ENCODE data around the gene CCND1.
A peak's percentile ranks its signal among the peaks of the same experiment; 100 is the strongest.

DNA sequence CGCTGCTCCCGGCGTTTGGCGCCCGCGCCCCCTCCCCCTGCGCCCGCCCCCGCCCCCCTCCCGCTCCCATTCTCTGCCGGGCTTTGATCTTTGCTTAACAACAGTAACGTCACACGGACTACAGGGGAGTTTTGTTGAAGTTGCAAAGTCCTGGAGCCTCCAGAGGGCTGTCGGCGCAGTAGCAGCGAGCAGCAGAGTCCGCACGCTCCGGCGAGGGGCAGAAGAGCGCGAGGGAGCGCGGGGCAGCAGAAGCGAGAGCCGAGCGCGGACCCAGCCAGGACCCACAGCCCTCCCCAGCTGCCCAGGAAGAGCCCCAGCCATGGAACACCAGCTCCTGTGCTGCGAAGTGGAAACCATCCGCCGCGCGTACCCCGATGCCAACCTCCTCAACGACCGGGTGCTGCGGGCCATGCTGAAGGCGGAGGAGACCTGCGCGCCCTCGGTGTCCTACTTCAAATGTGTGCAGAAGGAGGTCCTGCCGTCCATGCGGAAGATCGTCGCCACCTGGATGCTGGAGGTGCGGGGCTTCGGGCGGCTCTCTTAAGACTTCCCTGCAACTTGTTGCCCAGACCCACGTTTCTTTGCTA lies at the start of gene CCND1:
- TF ChIP-seq RAD21 (CRISPR knock-in tag; conservative IDR thresholded peaks at IDR 0.05 in 1 of 2, IDR thresholded peaks at IDR 0.05 in 1 of 2) (peak; percentile 18 to 44; a peak in 1 of 4 replicates), MEF2D (tag; conservative IDR thresholded peaks at IDR 0.05; ENCODE audit: low read depth) (no peak), SRF (CRISPR knock-in tag; IDR thresholded peaks at IDR 0.05) (no peak), POLR2AphosphoS5 (IDR thresholded peaks at IDR 0.05; ENCODE audit: control insufficient read depth, insufficient read depth, low read depth, low read length) (peak; percentile 81), ETV6 (IDR thresholded peaks at IDR 0.05; ENCODE audit: borderline replicate concordance in 1 of 2, low read depth in 2 of 2, low read length in 1 of 2) (no peak), ETV6 (CRISPR knock-in tag; IDR thresholded peaks at IDR 0.05; ENCODE audit: borderline replicate concordance) (no peak), ZSCAN29 (IDR thresholded peaks at IDR 0.05) (no peak), SOX6 (IDR thresholded peaks at IDR 0.05) (no peak), SP2 (IDR thresholded peaks at IDR 0.05; ENCODE audit: extremely low read depth, low read depth, low read length, poor library complexity, severe bottlenecking) (no peak), CTBP1 (IDR thresholded peaks at IDR 0.05; ENCODE audit: borderline replicate concordance) (peak; percentile 31; the same call in 1 of the 2 replicates), LARP7 (IDR thresholded peaks at IDR 0.05) (no peak)
- TF ChIP-seq, protein P1, sequence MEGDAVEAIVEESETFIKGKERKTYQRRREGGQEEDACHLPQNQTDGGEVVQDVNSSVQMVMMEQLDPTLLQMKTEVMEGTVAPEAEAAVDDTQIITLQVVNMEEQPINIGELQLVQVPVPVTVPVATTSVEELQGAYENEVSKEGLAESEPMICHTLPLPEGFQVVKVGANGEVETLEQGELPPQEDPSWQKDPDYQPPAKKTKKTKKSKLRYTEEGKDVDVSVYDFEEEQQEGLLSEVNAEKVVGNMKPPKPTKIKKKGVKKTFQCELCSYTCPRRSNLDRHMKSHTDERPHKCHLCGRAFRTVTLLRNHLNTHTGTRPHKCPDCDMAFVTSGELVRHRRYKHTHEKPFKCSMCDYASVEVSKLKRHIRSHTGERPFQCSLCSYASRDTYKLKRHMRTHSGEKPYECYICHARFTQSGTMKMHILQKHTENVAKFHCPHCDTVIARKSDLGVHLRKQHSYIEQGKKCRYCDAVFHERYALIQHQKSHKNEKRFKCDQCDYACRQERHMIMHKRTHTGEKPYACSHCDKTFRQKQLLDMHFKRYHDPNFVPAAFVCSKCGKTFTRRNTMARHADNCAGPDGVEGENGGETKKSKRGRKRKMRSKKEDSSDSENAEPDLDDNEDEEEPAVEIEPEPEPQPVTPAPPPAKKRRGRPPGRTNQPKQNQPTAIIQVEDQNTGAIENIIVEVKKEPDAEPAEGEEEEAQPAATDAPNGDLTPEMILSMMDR (IDR thresholded peaks at IDR 0.05 in 2 of 3, conservative IDR thresholded peaks at IDR 0.05 in 1 of 3; ENCODE audit: insufficient read depth in 2 of 3, low read depth in 1 of 3, low read length in 3 of 3) = peak in 2 of 3 experiments; percentile 36 to 70; a peak in 4 of 6 replicates
